CD8-positive, alpha-beta memory T cell (primary cell): ENCODE measurements around the gene MDGA2. TPM values are rescaled to one million over a fixed set of nuclear protein-coding genes. Genes with fewer than 3 reads are reported as not detected.

Experiments
- CTCF ChIA-PET: fragments of 350-600 bp; sonication (Branson Sonifier 250); formaldehyde crosslinking; loops from one replicate; lab custom pipeline; 2021; ENCODE audit warnings: antibody characterized with exemption; lab: Charles Lee
- POLR2A ChIA-PET: fragments of 350-600 bp; sonication (Branson Sonifier 250); formaldehyde crosslinking; loops from one replicate; lab custom pipeline; 2021; ENCODE audit warnings: antibody characterized with exemption; lab: Charles Lee
- DNase-seq, 5 donors: peaks; one replicate each; pipeline versions ENCODE4 v3.0.0 to v3.0.0-alpha.2; 2020 to 2022; ENCODE audit warnings: mixed read lengths in 1 of 5
- H3K27ac ChIP-seq: one replicate; pipeline ENCODE4 v1.7.0; 2013; ENCODE audit warnings: low read depth, mild to moderate bottlenecking, low read length, moderate library complexity
- H3K27me3 ChIP-seq: 2 replicates; pipeline ENCODE4 v1.7.0; 2013; ENCODE audit warnings: low read length, mild to moderate bottlenecking; ENCODE audit not compliant: insufficient read depth, poor library complexity, severe bottlenecking
- H3K36me3 ChIP-seq: 2 replicates; pipeline ENCODE4 v1.7.0; 2013; ENCODE audit warnings: mild to moderate bottlenecking, low read length, moderate library complexity; ENCODE audit not compliant: insufficient read depth
- H3K4me1 ChIP-seq: 2 replicates; pipeline ENCODE4 v1.7.0; 2013; ENCODE audit warnings: mild to moderate bottlenecking, low read length, moderate library complexity; ENCODE audit not compliant: insufficient read depth
- H3K4me3 ChIP-seq: 2 replicates; pipeline ENCODE4 v1.7.0; 2013; ENCODE audit warnings: mild to moderate bottlenecking, low read length
- H3K9me3 ChIP-seq: 2 replicates; pipeline ENCODE4 v1.7.0; 2013; ENCODE audit warnings: mild to moderate bottlenecking, low read length
- H3K27ac Mint-ChIP-seq, 8 donors: one replicate each; pipeline ENCODE4 v1.8.0; 2020 to 2021; ENCODE audit warnings: mixed read lengths in 8 of 8, mild to moderate bottlenecking in 6 of 8, inconsistent platforms in 3 of 8, moderate library complexity in 3 of 8
- H3K27me3 Mint-ChIP-seq, 2 donors: one replicate each; pipeline ENCODE4 v1.8.0; 2020 to 2021; ENCODE audit warnings: mixed read lengths in 2 of 2, mild to moderate bottlenecking in 1 of 2, moderate library complexity in 1 of 2
- H3K36me3 Mint-ChIP-seq, 3 donors: one replicate each; pipeline ENCODE4 v1.8.0; 2020 to 2021; ENCODE audit warnings: mixed read lengths in 3 of 3, inconsistent platforms in 1 of 3, mild to moderate bottlenecking in 1 of 3
- H3K4me1 Mint-ChIP-seq, 3 donors: one replicate each; pipeline ENCODE4 v1.8.0; 2020 to 2021; ENCODE audit warnings: mixed read lengths in 3 of 3, inconsistent platforms in 1 of 3, mild to moderate bottlenecking in 1 of 3
- H3K4me3 Mint-ChIP-seq, 7 donors: one replicate each; pipeline ENCODE4 v1.8.0; 2020 to 2021; ENCODE audit warnings: mixed read lengths in 7 of 7, mild to moderate bottlenecking in 6 of 7, moderate library complexity in 4 of 7, inconsistent platforms in 2 of 7
- H3K9me3 Mint-ChIP-seq, 5 donors: one replicate each; pipeline ENCODE4 v1.8.0; 2020 to 2022; ENCODE audit warnings: mixed read lengths in 5 of 5, mild to moderate bottlenecking in 3 of 5, moderate library complexity in 2 of 5, inconsistent platforms in 1 of 5
- polyA plus RNA-seq: library from polyadenylated mRNA; unstranded; fragments of 300-500 nt; fragmentation: Illumina TruSeq; gene quantifications from one replicate; pipeline ENCODE4 v1.2.3, GENCODE V29; 2021
- total RNA-seq, 2 experiments: library from RNA; stranded (reverse); gene quantifications; one replicate each; pipeline ENCODE4 v1.2.3, GENCODE V29; 2021

The MDGA2 gene
- total and polyA plus RNA-seq, 3 experiments from 2014 or later = not detected

- no peak for DNase-seq
- H3K27ac Mint-ChIP-seq = no peak overlapping the region
- Histone ChIP-seq H3K4me3 (no peak overlapping the region), H3K27ac (no peak overlapping the region), H3K27me3 (no peaks in the 10 kb centered on the region), H3K9me3 (no peaks in the 10 kb centered on the region), H3K4me1 (no peaks in the 10 kb centered on the region), H3K36me3 (no peaks in the 10 kb centered on the region)
- no peaks in the 10 kb centered on the region for H3K36me3 Mint-ChIP-seq
- H3K4me3 Mint-ChIP-seq = no peak overlapping the region
- ChIA-PET CTCF (no interaction called here), POLR2A (no interaction called here)
- H3K9me3 Mint-ChIP-seq = peaks cover 2 to 18% (median 6%) of the 10 kb centered on the region in 5 donors
- no peaks in the 10 kb centered on the region for H3K27me3 Mint-ChIP-seq
- H3K4me1 Mint-ChIP-seq = no peaks in the 10 kb centered on the region
Measured at GRCh38 chr14:47543459-47543858, 131.9 kb downstream of the MDGA2 start.

- peaks cover 2 to 12% (median 4%) of the 10 kb centered on the region in 5 donors for H3K9me3 Mint-ChIP-seq
- no peaks in the 10 kb centered on the region for H3K4me1 ChIP-seq
- H3K36me3 Mint-ChIP-seq = no peaks in the 10 kb centered on the region
- no peaks in the 10 kb centered on the region for H3K27me3 Mint-ChIP-seq
- H3K36me3 ChIP-seq = no peaks in the 10 kb centered on the region
- ChIA-PET CTCF (no interaction called here), POLR2A (no interaction called here)
- H3K4me1 Mint-ChIP-seq = no peaks in the 10 kb centered on the region
- H3K9me3 ChIP-seq = no peaks in the 10 kb centered on the region
- no peak overlapping the region for H3K4me3 ChIP-seq
- H3K4me3 Mint-ChIP-seq = no peak overlapping the region
- DNase-seq = no peak
- no peaks in the 10 kb centered on the region for H3K27me3 ChIP-seq
- H3K27ac Mint-ChIP-seq = no peak overlapping the region
- H3K27ac ChIP-seq = no peak overlapping the region
Measured at GRCh38 chr14:47541662-47542061, 133.7 kb downstream of the MDGA2 start.

- no peaks in the 10 kb centered on the region for H3K4me1 ChIP-seq
- Mint-ChIP-seq H3K9me3 (peaks cover 1 to 13% (median 5%) of the 10 kb centered on the region in 5 donors), H3K4me1 (no peaks in the 10 kb centered on the region), H3K36me3 (no peaks in the 10 kb centered on the region), H3K4me3 (peak overlapping the region in 1 of 7 donors; percentile 38), H3K27me3 (no peaks in the 10 kb centered on the region), H3K27ac (no peak overlapping the region)
- no peaks in the 10 kb centered on the region for H3K36me3 ChIP-seq
- ChIA-PET POLR2A (no interaction called here), CTCF (no interaction called here)
- H3K9me3 ChIP-seq = no peaks in the 10 kb centered on the region
- H3K4me3 ChIP-seq = no peak overlapping the region
- H3K27ac ChIP-seq = no peak overlapping the region
- H3K27me3 ChIP-seq = no peaks in the 10 kb centered on the region
- no peak for DNase-seq
Measured at GRCh38 chr14:47539031-47539461, 136.4 kb downstream of the MDGA2 start.

GRCh38 chr14:47536341-47536740 lies 139.1 kb downstream of the MDGA2 start:
- Mint-ChIP-seq H3K27ac (no peak overlapping the region), H3K27me3 (no peaks in the 10 kb centered on the region), H3K36me3 (no peaks in the 10 kb centered on the region), H3K4me3 (no peak overlapping the region), H3K9me3 (peaks cover 1 to 13% (median 11%) of the 10 kb centered on the region in 5 donors), H3K4me1 (no peaks in the 10 kb centered on the region)
- Histone ChIP-seq H3K4me3 (no peak overlapping the region), H3K9me3 (no peaks in the 10 kb centered on the region), H3K4me1 (no peaks in the 10 kb centered on the region), H3K36me3 (no peaks in the 10 kb centered on the region), H3K27me3 (no peaks in the 10 kb centered on the region), H3K27ac (no peak overlapping the region)
- ChIA-PET POLR2A (no interaction called here), CTCF (no interaction called here)
- DNase-seq = no peak

- Mint-ChIP-seq H3K36me3 (no peaks in the 10 kb centered on the region), H3K27ac (peak overlapping the region in 1 of 8 donors; percentile 23), H3K4me3 (no peak overlapping the region), H3K27me3 (no peaks in the 10 kb centered on the region), H3K4me1 (no peaks in the 10 kb centered on the region), H3K9me3 (peaks cover 7 to 40% (median 16%) of the 10 kb centered on the region in 5 donors)
- Histone ChIP-seq H3K27me3 (no peaks in the 10 kb centered on the region), H3K4me3 (no peak overlapping the region), H3K4me1 (no peaks in the 10 kb centered on the region), H3K27ac (no peak overlapping the region), H3K36me3 (no peaks in the 10 kb centered on the region), H3K9me3 (no peaks in the 10 kb centered on the region)
- ChIA-PET POLR2A (no interaction called here), CTCF (no interaction called here)
- no peak for DNase-seq
Measured at GRCh38 chr14:47526591-47527244, 148.7 kb downstream of the MDGA2 start.

- H3K36me3 Mint-ChIP-seq = no peaks in the 10 kb centered on the region
- H3K27me3 Mint-ChIP-seq = no peaks in the 10 kb centered on the region
- Histone ChIP-seq H3K36me3 (no peaks in the 10 kb centered on the region), H3K4me3 (no peak overlapping the region), H3K4me1 (no peaks in the 10 kb centered on the region), H3K9me3 (no peaks in the 10 kb centered on the region), H3K27me3 (no peaks in the 10 kb centered on the region), H3K27ac (no peak overlapping the region)
- H3K27ac Mint-ChIP-seq = no peak overlapping the region
- no peak for DNase-seq
- ChIA-PET CTCF (no interaction called here), POLR2A (no interaction called here)
- H3K4me1 Mint-ChIP-seq = no peaks in the 10 kb centered on the region
- no peak overlapping the region for H3K4me3 Mint-ChIP-seq
- H3K9me3 Mint-ChIP-seq = peaks cover 2 to 43% (median 12%) of the 10 kb centered on the region in 5 donors
Measured at GRCh38 chr14:47524524-47524923, 150.9 kb downstream of the MDGA2 start.

GRCh38 chr14:47520382-47520781 lies 155.0 kb downstream of the MDGA2 start:
- Histone ChIP-seq H3K36me3 (no peaks in the 10 kb centered on the region), H3K9me3 (no peaks in the 10 kb centered on the region), H3K27me3 (no peaks in the 10 kb centered on the region), H3K4me1 (no peaks in the 10 kb centered on the region), H3K4me3 (no peak overlapping the region), H3K27ac (no peak overlapping the region)
- no peak for DNase-seq
- H3K9me3 Mint-ChIP-seq = peaks cover 0 to 35% (median 9%) of the 10 kb centered on the region in 5 donors
- ChIA-PET CTCF (no interaction called here), POLR2A (no interaction called here)
- H3K4me1 Mint-ChIP-seq = no peaks in the 10 kb centered on the region
- H3K27ac Mint-ChIP-seq = no peak overlapping the region
- H3K27me3 Mint-ChIP-seq = no peaks in the 10 kb centered on the region
- no peak overlapping the region for H3K4me3 Mint-ChIP-seq
- H3K36me3 Mint-ChIP-seq = no peaks in the 10 kb centered on the region

- H3K9me3 Mint-ChIP-seq = peaks cover 0 to 24% (median 9%) of the 10 kb centered on the region in 5 donors
- H3K4me1 ChIP-seq = no peaks in the 10 kb centered on the region
- no peaks in the 10 kb centered on the region for H3K4me1 Mint-ChIP-seq
- no peak overlapping the region for H3K4me3 Mint-ChIP-seq
- no peaks in the 10 kb centered on the region for H3K36me3 Mint-ChIP-seq
- ChIA-PET CTCF (no interaction called here), POLR2A (no interaction called here)
- no peak overlapping the region for H3K27ac Mint-ChIP-seq
- H3K27me3 ChIP-seq = no peaks in the 10 kb centered on the region
- no peak for DNase-seq
- no peaks in the 10 kb centered on the region for H3K36me3 ChIP-seq
- H3K4me3 ChIP-seq = no peak overlapping the region
- no peaks in the 10 kb centered on the region for H3K27me3 Mint-ChIP-seq
- no peak overlapping the region for H3K27ac ChIP-seq
- no peaks in the 10 kb centered on the region for H3K9me3 ChIP-seq
Measured at GRCh38 chr14:47511829-47512228, 163.6 kb downstream of the MDGA2 start.
